ENCODE measurements around the gene FAM131C. TPM values are rescaled to one million over a fixed set of nuclear protein-coding genes. Genes with fewer than 3 reads are reported as not detected.
A peak's percentile ranks its signal among the peaks of the same experiment; 100 is the strongest.

FAM131C gene
- total RNA-seq, 6 donors from 2014 or later = 0.13 TPM; not detected in 5

DNA sequence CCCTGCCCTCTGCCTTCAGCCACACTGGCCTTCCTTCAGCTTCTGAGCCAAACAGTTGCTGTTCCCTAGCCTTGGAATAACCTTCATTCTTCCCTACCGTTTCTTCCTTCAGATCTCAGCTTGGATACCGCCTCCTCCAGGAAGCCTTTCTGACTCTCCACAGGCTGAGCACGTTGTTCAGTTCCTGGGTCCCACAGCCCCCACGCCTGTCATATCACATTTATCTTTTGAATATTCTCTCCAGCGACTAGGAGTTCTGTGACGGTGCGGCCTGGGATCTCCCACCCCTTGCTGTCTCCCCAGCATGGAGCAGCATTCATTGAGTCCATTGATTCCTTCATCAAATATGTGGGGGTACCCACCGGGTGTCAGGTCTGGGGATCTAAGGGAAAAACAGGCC lies 43.2 kb upstream of the FAM131C start:
- no peak for DNase-seq
- Histone ChIP-seq H3K27ac (no peak overlapping the region), H3K9me3 (no peaks in the 10 kb centered on the region), H3K4me3 (no peak overlapping the region), H3K27me3 (no peaks in the 10 kb centered on the region), H3K4me1 (peaks cover 0 to 7% (median 4%) of the 10 kb centered on the region in 4 donors), H3K36me3 (no peaks in the 10 kb centered on the region)
- ATAC-seq (ENCODE audit: low FRiP score in 2 of 2) = no peak
- 92 to 96% methylated on average over 8 of the region's 8 CpGs for WGBS, 2 donors
- no peak for TF ChIP-seq POLR2AphosphoS5 (IDR thresholded peaks at IDR 0.05)
- TF ChIP-seq POLR2A (IDR thresholded peaks at IDR 0.05) = no peak
- no peak for TF ChIP-seq EP300 (IDR thresholded peaks at IDR 0.05)
- TF ChIP-seq, protein P1, sequence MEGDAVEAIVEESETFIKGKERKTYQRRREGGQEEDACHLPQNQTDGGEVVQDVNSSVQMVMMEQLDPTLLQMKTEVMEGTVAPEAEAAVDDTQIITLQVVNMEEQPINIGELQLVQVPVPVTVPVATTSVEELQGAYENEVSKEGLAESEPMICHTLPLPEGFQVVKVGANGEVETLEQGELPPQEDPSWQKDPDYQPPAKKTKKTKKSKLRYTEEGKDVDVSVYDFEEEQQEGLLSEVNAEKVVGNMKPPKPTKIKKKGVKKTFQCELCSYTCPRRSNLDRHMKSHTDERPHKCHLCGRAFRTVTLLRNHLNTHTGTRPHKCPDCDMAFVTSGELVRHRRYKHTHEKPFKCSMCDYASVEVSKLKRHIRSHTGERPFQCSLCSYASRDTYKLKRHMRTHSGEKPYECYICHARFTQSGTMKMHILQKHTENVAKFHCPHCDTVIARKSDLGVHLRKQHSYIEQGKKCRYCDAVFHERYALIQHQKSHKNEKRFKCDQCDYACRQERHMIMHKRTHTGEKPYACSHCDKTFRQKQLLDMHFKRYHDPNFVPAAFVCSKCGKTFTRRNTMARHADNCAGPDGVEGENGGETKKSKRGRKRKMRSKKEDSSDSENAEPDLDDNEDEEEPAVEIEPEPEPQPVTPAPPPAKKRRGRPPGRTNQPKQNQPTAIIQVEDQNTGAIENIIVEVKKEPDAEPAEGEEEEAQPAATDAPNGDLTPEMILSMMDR (IDR thresholded peaks at IDR 0.05) = no peak

DNA sequence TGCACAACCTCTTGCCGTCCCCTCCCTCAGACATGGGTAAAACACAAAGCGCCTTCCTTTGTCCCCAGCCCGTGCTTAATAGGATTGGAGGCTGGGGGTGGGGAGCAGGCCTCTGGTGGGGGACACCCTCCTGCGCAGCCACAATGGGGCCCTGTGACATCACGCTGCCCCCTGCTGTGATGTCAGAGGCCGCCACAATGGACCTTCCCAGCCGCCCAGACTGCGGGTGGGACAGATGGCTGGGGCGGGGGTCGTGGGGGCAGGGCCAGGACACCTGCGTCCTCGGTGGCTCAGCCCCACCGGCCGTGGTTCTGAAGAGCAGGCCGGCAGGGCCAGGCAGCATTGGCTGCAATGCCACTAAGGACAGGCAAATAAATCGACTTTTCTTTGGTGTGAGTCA lies 42.6 kb upstream of the FAM131C start:
- H3K36me3 ChIP-seq = no peaks in the 10 kb centered on the region
- H3K4me3 ChIP-seq = no peak overlapping the region
- no peaks in the 10 kb centered on the region for H3K27me3 ChIP-seq
- no peak overlapping the region for H3K27ac ChIP-seq
- no peak for ATAC-seq (ENCODE audit: low FRiP score in 2 of 2)
- TF ChIP-seq POLR2A (IDR thresholded peaks at IDR 0.05) (no peak), POLR2AphosphoS5 (IDR thresholded peaks at IDR 0.05) (no peak)
- DNase-seq = no peak
- 84 to 87% methylated on average over 12 of the region's 16 CpGs for WGBS, 2 donors
- H3K9me3 ChIP-seq = no peaks in the 10 kb centered on the region
- H3K4me1 ChIP-seq = peaks cover 0 to 1% (median 0%) of the 10 kb centered on the region in 4 donors

DNA sequence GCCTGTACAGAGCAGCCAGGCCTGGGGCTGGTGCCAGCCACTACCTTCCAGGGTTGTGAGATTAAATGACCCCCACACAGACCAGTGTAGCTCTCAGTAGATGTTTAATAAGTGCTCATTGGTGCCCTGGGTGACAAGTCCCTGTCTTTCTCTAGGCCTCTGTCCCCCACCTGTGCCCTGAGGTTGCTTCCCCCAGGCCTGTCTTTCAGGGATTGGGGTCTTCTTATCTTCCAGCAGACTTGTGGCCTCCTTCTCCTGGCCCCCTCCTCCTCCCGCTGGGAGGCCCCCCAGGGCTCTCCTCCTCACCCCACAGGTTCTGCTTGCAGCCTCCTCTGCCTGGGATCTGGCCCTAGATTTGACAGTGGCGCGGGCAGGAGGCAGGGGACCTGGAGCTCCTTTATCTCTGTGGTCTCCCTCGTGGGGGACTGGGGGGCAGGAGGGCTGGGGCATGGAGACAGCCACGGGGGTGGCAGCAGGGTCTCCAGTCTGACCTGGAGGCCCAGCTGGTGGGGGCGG lies 42.1 kb upstream of the FAM131C start:
- ATAC-seq (ENCODE audit: low FRiP score in 2 of 2) = no peak
- Histone ChIP-seq H3K4me1 (no peaks in the 10 kb centered on the region), H3K9me3 (no peaks in the 10 kb centered on the region), H3K4me3 (no peak overlapping the region), H3K36me3 (no peaks in the 10 kb centered on the region), H3K27me3 (no peaks in the 10 kb centered on the region), H3K27ac (no peak overlapping the region)
- 75 to 86% methylated on average over 1 to 6 of the region's 6 CpGs for WGBS, 2 donors
- DNase-seq = no peak
- TF ChIP-seq EP300 (IDR thresholded peaks at IDR 0.05) (no peak), POLR2A (IDR thresholded peaks at IDR 0.05) (no peak), POLR2AphosphoS5 (IDR thresholded peaks at IDR 0.05) (no peak)
- TF ChIP-seq, protein P1 (IDR thresholded peaks at IDR 0.05) = no peak

DNA sequence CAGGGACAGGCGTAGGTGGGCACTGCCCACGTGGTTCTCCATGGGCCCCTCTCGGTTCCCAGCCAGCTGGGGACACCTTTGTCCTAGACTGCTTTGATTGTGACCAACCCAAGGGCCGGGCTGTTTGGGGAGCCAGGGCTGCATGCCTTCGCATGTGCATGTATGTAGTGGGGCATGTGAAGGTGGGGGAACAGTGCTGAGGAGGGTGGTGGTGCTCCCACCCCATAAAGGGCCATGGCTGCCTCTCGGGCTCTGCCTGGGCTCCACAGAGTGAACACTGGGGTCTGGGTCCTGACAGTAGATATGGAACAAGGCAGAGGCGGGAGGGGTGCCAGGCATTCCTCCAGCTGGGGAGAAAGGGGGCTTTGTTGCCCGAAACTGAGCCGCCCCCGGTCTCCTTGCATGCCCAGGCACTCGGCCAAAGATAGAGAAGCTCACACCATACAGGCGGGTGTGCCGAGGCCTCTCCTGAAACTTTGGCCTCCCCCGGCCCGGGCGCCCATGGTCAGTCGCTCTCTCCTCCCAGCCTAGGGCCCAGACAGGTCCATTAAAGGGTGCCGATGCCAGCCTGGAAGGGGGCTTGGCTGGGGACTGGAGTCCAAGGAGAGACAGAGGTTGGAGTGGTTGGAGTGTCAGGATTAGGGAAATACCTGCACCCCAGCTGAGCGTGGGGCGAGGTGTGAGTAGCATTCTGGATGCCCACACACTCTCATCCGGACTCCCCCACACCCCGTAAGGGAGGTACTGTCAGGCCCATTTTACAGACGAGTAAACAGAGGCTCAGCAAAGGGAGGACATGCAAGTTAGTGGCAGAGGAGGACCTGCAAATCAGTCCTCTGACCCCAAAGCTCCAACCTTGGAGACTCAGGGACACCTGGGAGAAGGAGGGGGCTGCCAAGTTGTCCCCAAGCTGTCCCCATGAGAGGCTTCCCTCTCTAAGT lies 41.3 kb upstream of the FAM131C start:
- TF ChIP-seq EP300 (IDR thresholded peaks at IDR 0.05) (no peak), POLR2AphosphoS5 (IDR thresholded peaks at IDR 0.05) (no peak), POLR2A (IDR thresholded peaks at IDR 0.05) (no peak)
- Histone ChIP-seq H3K27ac (no peak overlapping the region), H3K9me3 (no peaks in the 10 kb centered on the region), H3K4me3 (no peak overlapping the region), H3K4me1 (no peaks in the 10 kb centered on the region), H3K27me3 (no peaks in the 10 kb centered on the region), H3K36me3 (no peaks in the 10 kb centered on the region)
- DNase-seq (peak in 1 of 2 donors; percentile 69), ATAC-seq (ENCODE audit: low FRiP score in 2 of 2) (no peak)
- WGBS, 2 donors = 92 to 96% methylated on average over 12 to 23 of the region's 23 CpGs

DNA sequence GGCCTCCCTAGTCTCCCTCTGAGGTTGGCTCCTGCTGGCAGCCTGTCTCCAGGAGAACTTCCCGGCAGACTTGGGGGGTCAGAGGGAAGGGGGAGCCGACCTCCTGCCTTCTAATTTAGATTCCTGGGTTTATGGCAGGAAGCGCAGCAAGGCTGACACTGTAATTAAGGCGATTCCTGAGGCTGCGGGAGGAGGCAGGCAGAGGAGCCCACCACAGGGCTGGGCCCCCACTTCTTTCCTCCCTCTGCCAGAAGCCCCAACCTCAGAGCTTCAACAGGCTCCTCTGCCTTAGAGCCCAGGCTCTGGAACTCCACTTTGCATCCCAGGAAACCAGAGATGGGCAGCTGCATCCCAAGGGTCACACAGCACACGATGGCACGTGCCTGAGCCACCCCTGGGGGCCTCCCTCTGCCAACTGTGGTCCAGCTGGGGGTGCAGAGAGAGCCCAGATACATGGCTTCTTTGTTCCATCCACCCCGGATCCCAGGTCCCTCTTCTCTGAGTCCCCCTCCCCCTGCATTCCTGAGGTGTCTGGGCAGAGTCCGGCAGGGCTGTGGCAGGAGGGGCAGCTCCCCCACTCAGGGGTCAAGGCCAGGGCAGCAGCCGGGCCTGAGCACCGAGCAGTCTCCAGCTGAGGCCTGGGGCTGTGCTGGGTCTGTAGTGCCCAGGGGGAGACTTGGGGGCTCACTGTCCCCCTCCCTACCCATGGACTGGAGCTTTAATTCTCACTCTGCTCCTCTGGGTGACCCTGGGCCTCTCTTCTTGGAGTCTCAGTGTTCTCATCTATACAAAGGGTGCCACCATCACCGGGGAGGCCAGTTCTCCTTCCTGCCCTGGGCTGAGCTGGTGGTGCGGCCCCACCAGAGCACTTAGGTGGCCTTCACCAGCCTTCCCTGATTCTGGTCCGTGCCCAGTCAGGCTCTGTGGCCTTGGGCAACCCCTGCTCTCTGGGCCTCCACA lies 39.4 kb upstream of the FAM131C start:
- no peak overlapping the region for H3K27ac ChIP-seq
- DNase-seq (no peak), ATAC-seq (ENCODE audit: low FRiP score in 2 of 2) (peak; percentile 13 to 26)
- no peak overlapping the region for H3K4me3 ChIP-seq
- H3K36me3 ChIP-seq = no peaks in the 10 kb centered on the region
- H3K4me1 ChIP-seq = no peaks in the 10 kb centered on the region
- H3K9me3 ChIP-seq = peaks cover 0 to 13% (median 8%) of the 10 kb centered on the region in 4 donors
- 80 to 95% methylated on average over 4 to 14 of the region's 14 CpGs for WGBS, 2 donors
- no peaks in the 10 kb centered on the region for H3K27me3 ChIP-seq
- TF ChIP-seq, protein P1 (IDR thresholded peaks at IDR 0.05) = no peak
- TF ChIP-seq POLR2AphosphoS5 (IDR thresholded peaks at IDR 0.05) = no peak
- no peak for TF ChIP-seq POLR2A (IDR thresholded peaks at IDR 0.05)
- TF ChIP-seq EP300 (IDR thresholded peaks at IDR 0.05) = no peak

All from upper lobe of left lung (tissue), 6 donors.